GM20000 (cell line): Measurements from ENCODE around the gene SYT13.

Source experiments
- DNase-seq: peaks from one replicate; pipeline ENCODE4 v3.0.0; 2012; ENCODE audit warnings: low spot score
- CTCF ChIP-seq: IDR thresholded peaks from 2 replicates; pipeline ENCODE4 v1.5.1; 2012; ENCODE audit warnings: mild to moderate bottlenecking, control low read depth; ENCODE audit errors: extremely low read depth, missing control alignments

Gene SYT13

GRCh38 chr11:45304992-45305335 lies 18.8 kb upstream of the SYT13 start:
- TF ChIP-seq CTCF = no peak
- no peak for DNase-seq

- DNase-seq = no peak
- TF ChIP-seq CTCF = no peak
Observed at GRCh38 chr11:45304111-45304991, 18.2 kb upstream of the SYT13 start.

DNA sequence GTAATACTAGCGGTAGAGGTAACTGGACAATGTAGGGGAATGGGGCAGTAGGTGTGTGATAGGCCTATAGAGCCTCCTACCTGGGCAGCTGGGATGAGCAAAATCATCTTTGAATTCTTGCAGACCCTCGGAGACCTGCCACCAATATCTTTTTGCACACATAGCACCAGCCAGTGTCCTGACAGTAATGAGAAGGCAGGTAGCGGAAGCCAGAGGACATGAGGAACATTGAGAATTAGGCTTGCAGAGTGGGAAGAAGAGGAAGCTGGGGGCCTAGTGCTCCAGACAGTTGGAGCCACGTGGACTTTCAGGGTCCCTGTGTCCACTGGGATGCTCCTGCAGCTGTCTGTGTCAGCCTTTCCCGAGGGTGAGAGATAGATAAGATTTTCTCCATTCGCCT lies 17.2 kb upstream of the SYT13 start:
- no peak for TF ChIP-seq CTCF
- DNase-seq = no peak

DNA sequence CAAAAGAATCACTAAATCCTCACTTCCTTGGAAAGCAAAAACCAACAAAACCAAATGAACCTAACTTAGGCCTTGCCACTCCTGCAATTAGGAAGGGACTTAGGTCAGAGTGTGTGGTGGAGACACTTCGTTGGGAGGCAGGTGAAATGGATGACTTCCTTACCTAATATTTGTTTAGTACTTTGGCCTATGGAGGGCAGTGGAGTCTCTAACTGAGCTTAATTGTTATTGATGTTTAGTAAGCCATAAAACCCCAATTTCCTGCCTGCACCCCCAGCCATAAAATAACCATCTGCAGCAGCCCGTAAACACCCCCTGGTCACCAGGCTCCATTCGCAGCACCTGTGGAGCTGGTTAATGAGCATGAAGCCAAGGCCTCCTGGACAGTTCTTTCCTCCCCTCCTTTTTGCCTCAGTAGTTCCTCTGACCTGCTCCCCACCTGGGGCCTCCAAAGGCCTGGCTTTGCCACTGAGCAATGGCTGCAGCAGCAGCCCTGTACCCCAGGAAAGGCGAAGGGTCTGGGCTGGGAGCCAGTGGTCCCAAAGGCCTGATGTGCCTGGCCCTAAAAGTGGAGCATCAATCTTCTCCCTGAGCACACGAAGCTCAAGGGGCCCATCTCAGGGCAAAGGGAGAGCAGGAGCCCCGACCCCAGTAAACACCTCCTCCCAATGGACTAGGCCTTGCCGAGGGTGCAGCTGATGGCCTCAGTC lies 15.6 kb upstream of the SYT13 start:
- no peak for DNase-seq
- no peak for TF ChIP-seq CTCF

DNA sequence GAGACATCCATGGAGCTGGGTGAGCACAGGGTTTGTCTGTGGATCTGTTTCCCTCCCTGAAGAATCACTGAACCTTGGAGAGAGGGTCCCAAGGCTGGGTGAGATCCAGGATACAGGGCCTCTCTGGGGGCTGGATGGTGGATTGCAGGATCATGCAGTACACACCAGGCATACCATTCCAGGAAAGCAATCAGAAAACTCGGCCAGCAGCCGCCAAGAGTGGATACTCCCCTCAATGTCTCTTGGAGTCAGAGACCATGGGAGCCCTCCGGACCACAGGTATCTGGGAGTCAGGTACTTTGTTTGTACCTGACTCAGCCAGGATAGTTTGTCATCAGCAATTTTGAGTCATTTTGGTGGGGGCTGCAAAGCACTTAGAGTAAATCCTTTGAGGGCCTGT lies 14.6 kb upstream of the SYT13 start:
- DNase-seq = no peak
- no peak for TF ChIP-seq CTCF

DNA sequence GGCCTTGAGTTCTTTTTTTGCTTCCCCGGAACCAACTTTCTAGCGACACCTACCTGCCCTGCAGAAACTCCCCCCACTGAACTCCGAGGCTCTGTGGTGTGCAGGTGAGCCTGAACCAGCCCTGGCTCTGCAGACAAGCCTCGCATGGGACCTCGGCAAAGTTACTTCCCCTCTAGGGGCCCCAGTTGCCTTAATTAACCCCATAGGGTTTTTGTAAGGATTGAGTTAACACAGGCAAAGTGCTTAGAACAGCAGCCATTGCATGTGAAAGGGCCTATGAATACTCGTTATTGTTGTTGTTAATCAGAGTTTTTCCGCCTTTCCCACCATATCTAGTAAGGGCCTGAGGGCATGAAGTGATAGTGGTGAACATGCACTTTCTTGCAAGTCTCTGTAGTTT lies 12.6 kb upstream of the SYT13 start:
- DNase-seq = no peak

More for the DNA sequence above, 12.6 kb upstream of the SYT13 start:
- TF ChIP-seq CTCF = no peak
